Hepatocyte (in vitro differentiated cells): ENCODE data around the gene ADAMTS12. TPM values are rescaled to one million over a fixed set of nuclear protein-coding genes. Genes with fewer than 3 reads are reported as not detected.

Experiments used
- DNase-seq: peaks from one replicate; pipeline ENCODE4 v3.0.0-alpha.2; 2016; ENCODE audit warnings: low spot score
- H2AFZ ChIP-seq: fragments of 200-600 bp; sonication (generic); 2 replicates; pipeline ENCODE4 v1.6.0; 2016; ENCODE audit warnings: antibody characterized with exemption, mild to moderate bottlenecking
- H3K27ac ChIP-seq: fragments of 200-600 bp; sonication (generic); 2 replicates; pipeline ENCODE4 v1.5.1; 2016; ENCODE audit warnings: mild to moderate bottlenecking
- H3K27me3 ChIP-seq: fragments of 200-600 bp; sonication (generic); 2 replicates; pipeline ENCODE4 v1.6.1; 2016
- H3K36me3 ChIP-seq: fragments of 200-600 bp; sonication (generic); replicated peaks from 2 replicates; pipeline ENCODE4 v1.5.1; 2016; ENCODE audit warnings: low read depth; ENCODE audit not compliant: insufficient read depth
- H3K4me1 ChIP-seq: fragments of 200-600 bp; sonication (generic); 2 replicates; pipeline ENCODE4 v1.5.1; 2016; ENCODE audit warnings: mild to moderate bottlenecking, moderate library complexity; ENCODE audit not compliant: insufficient read depth
- H3K4me2 ChIP-seq: fragments of 200-600 bp; sonication (generic); 2 replicates; pipeline ENCODE4 v1.6.0; 2016
- H3K4me3 ChIP-seq: fragments of 200-600 bp; sonication (generic); 2 replicates; pipeline ENCODE4 v1.5.1; 2016; ENCODE audit warnings: mild to moderate bottlenecking
- H3K79me2 ChIP-seq: fragments of 200-600 bp; sonication (generic); 2 replicates; pipeline ENCODE4 v1.6.0; 2017; ENCODE audit warnings: mild to moderate bottlenecking
- H3K9me2 ChIP-seq: fragments of 200-600 bp; sonication (generic); replicated peaks from 2 replicates; pipeline ENCODE4 v1.6.0; 2017; ENCODE audit warnings: mild to moderate bottlenecking; ENCODE audit not compliant: insufficient read depth
- H3K9me3 ChIP-seq: fragments of 200-600 bp; sonication (generic); 2 replicates; pipeline ENCODE4 v1.5.1; 2016; ENCODE audit warnings: low read depth, mild to moderate bottlenecking
- H4K20me1 ChIP-seq: fragments of 200-600 bp; sonication (generic); 2 replicates; pipeline ENCODE4 v1.6.0; 2016; ENCODE audit warnings: mild to moderate bottlenecking; ENCODE audit not compliant: insufficient read depth, poor library complexity, severe bottlenecking
- EZH2 ChIP-seq: fragments of 200-600 bp; sonication (generic); IDR thresholded peaks from 2 replicates; pipeline ENCODE4 v1.6.1; 2016; ENCODE audit warnings: antibody characterized with exemption, mild to moderate bottlenecking, borderline replicate concordance
- EZH2phosphoT487 ChIP-seq: fragments of 200-600 bp; sonication (generic); IDR thresholded peaks from one replicate; pipeline ENCODE4 v1.6.1; 2018; ENCODE audit warnings: antibody characterized with exemption, mild to moderate bottlenecking, low read depth, moderate library complexity; ENCODE audit not compliant: unreplicated experiment, severe bottlenecking
- WGBS: methylation state at CpG from one replicate; pipeline ENCODE4 v1.1.6; 2016; ENCODE audit warnings: low lambda C conversion rate; ENCODE audit errors: missing lambda C conversion rate; 5-methylcytosine and 5-hydroxymethylcytosine counted together
- polyA plus RNA-seq: library from polyadenylated mRNA; unstranded; fragments of >200 nt; fragmentation: Nextera tagmentation; extraction: Ambion mirVana; gene quantifications from 2 replicates; pipeline ENCODE4 v1.2.1, GENCODE V29; 2016
- total RNA-seq: library from RNA; depleted of rRNA; stranded (reverse); fragments of >200 nt; gene quantifications from 2 replicates; pipeline ENCODE4 v1.2.3, GENCODE V29; 2014
- TF ChIP-seq, protein P1 (sequence below): fragments of 200-600 bp; sonication (generic); IDR thresholded peaks from 2 replicates; pipeline ENCODE4 v1.5.1; 2016; ENCODE audit warnings: antibody characterized with exemption, mild to moderate bottlenecking; ENCODE audit not compliant: poor library complexity

ADAMTS12 gene
- total and polyA plus RNA-seq, 2 experiments from 2014 or later = 3.2 to 8.9 TPM

- Histone ChIP-seq H3K79me2 (no peaks in the 10 kb centered on the region), H3K4me1 (no peaks in the 10 kb centered on the region), H4K20me1 (no peaks in the 10 kb centered on the region), H3K27ac (no peak overlapping the region), H3K27me3 (no peaks in the 10 kb centered on the region), H3K9me2 (no peaks in the 10 kb centered on the region), H3K4me2 (no peak overlapping the region), H3K4me3 (no peak overlapping the region), H2AFZ (no peak overlapping the region), H3K36me3 (no peaks in the 10 kb centered on the region), H3K9me3 (no peaks in the 10 kb centered on the region)
- DNase-seq = no peak
- no peak for TF ChIP-seq EZH2
- no peak for TF ChIP-seq EZH2phosphoT487
- TF ChIP-seq, protein P1, sequence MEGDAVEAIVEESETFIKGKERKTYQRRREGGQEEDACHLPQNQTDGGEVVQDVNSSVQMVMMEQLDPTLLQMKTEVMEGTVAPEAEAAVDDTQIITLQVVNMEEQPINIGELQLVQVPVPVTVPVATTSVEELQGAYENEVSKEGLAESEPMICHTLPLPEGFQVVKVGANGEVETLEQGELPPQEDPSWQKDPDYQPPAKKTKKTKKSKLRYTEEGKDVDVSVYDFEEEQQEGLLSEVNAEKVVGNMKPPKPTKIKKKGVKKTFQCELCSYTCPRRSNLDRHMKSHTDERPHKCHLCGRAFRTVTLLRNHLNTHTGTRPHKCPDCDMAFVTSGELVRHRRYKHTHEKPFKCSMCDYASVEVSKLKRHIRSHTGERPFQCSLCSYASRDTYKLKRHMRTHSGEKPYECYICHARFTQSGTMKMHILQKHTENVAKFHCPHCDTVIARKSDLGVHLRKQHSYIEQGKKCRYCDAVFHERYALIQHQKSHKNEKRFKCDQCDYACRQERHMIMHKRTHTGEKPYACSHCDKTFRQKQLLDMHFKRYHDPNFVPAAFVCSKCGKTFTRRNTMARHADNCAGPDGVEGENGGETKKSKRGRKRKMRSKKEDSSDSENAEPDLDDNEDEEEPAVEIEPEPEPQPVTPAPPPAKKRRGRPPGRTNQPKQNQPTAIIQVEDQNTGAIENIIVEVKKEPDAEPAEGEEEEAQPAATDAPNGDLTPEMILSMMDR = no peak
- WGBS = 77% methylated on average over 6 of the region's 6 CpGs
Observed at GRCh38 chr5:33583332-33583731, 308.5 kb downstream of the ADAMTS12 start.

DNA sequence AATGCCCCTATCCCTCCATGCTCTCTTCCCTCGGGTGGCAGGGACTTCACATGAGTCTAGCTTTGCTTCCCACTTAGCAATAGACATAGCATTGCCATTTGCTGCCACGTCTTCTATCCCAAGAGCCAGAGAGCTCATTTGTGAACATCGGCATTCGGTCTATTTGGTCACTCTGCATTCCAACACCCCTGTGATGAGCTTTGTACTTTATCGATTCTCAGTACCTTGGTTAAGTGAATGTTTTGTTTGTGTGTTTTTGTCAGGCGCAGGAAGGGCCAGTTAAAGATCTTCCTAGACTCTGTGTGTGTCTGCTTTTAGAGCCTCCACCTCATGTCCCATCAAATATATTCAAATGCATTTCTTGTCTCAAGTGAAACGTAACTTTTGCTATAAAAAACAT lies 309.4 kb downstream of the ADAMTS12 start:
- no peaks in the 10 kb centered on the region for H3K9me2 ChIP-seq
- 84% methylated on average over 7 of the region's 7 CpGs for WGBS
- H3K27me3 ChIP-seq = no peaks in the 10 kb centered on the region
- TF ChIP-seq EZH2phosphoT487 (no peak), EZH2 (no peak)
- TF ChIP-seq, protein P1 = no peak
- no peak overlapping the region for H3K4me3 ChIP-seq
- no peaks in the 10 kb centered on the region for H3K9me3 ChIP-seq
- no peaks in the 10 kb centered on the region for H3K79me2 ChIP-seq
- H3K36me3 ChIP-seq = no peaks in the 10 kb centered on the region
- no peaks in the 10 kb centered on the region for H4K20me1 ChIP-seq
- no peak overlapping the region for H3K27ac ChIP-seq
- no peak overlapping the region for H3K4me2 ChIP-seq
- H3K4me1 ChIP-seq = no peaks in the 10 kb centered on the region
- no peak overlapping the region for H2AFZ ChIP-seq
- no peak for DNase-seq

DNA sequence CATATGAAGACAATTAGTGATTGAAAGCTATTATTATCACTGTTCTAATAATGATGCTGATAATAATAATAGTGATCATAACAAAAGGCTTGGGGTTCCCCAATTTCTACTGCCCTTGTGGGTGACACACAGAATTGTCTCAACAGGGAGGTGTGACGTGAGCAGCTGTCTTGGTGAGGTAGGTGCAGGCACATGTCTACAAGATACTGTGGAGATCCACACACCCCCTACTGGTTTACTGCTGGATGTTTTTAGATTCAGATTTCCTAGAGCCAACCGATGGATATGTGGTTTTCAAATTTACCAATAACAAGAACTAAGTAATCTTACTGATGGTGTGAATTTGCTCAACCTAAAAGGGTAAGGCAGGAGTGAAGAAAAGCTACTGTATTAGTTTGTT lies 312.0 kb downstream of the ADAMTS12 start:
- H2AFZ ChIP-seq = no peak overlapping the region
- no peaks in the 10 kb centered on the region for H3K9me2 ChIP-seq
- no peaks in the 10 kb centered on the region for H3K9me3 ChIP-seq
- WGBS = 87% methylated on average over 2 of the region's 2 CpGs
- TF ChIP-seq EZH2 (no peak), EZH2phosphoT487 (no peak)
- TF ChIP-seq, protein P1 = no peak
- H3K4me2 ChIP-seq = no peak overlapping the region
- no peaks in the 10 kb centered on the region for H3K27me3 ChIP-seq
- no peak overlapping the region for H3K4me3 ChIP-seq
- no peaks in the 10 kb centered on the region for H3K36me3 ChIP-seq
- no peaks in the 10 kb centered on the region for H4K20me1 ChIP-seq
- H3K27ac ChIP-seq = no peak overlapping the region
- no peaks in the 10 kb centered on the region for H3K4me1 ChIP-seq
- no peak for DNase-seq
- H3K79me2 ChIP-seq = no peaks in the 10 kb centered on the region

- H2AFZ ChIP-seq = no peak overlapping the region
- no peaks in the 10 kb centered on the region for H3K27me3 ChIP-seq
- H3K4me1 ChIP-seq = no peaks in the 10 kb centered on the region
- 92% methylated on average over 3 of the region's 3 CpGs for WGBS
- TF ChIP-seq, protein P1 = no peak
- no peak for TF ChIP-seq EZH2phosphoT487
- no peak for TF ChIP-seq EZH2
- H3K9me2 ChIP-seq = no peaks in the 10 kb centered on the region
- no peaks in the 10 kb centered on the region for H3K79me2 ChIP-seq
- no peak overlapping the region for H3K4me3 ChIP-seq
- no peaks in the 10 kb centered on the region for H3K9me3 ChIP-seq
- H3K4me2 ChIP-seq = no peak overlapping the region
- DNase-seq = no peak
- H4K20me1 ChIP-seq = no peaks in the 10 kb centered on the region
- H3K36me3 ChIP-seq = no peaks in the 10 kb centered on the region
- no peak overlapping the region for H3K27ac ChIP-seq
Observed at GRCh38 chr5:33579152-33579551, 312.6 kb downstream of the ADAMTS12 start.
